H9 (cell line): Measurements from ENCODE around the gene PRSS21. TPM values are rescaled to one million over a fixed set of nuclear protein-coding genes. Genes with fewer than 3 reads are reported as not detected.

Source experiments
- DNase-seq: peaks from one replicate; pipeline ENCODE4 v3.0.0-alpha.2; 2017
- H2AFZ ChIP-seq: one replicate; pipeline ENCODE4 v1.6.1; 2013; ENCODE audit warnings: mild to moderate bottlenecking, low read length, control low read depth, moderate library complexity
- H2AK5ac ChIP-seq: 2 replicates; pipeline ENCODE4 v1.6.1; 2013; ENCODE audit warnings: low read length, control low read depth, mixed read lengths; ENCODE audit not compliant: insufficient read length
- H2BK120ac ChIP-seq: one replicate; pipeline ENCODE4 v1.6.1; 2013; ENCODE audit warnings: low read depth, mild to moderate bottlenecking, low read length, control low read depth, inconsistent platforms; ENCODE audit not compliant: poor library complexity, severe bottlenecking
- H2BK12ac ChIP-seq: 2 replicates; pipeline ENCODE4 v1.6.1; 2013; ENCODE audit warnings: low read length, control low read depth, mixed read lengths, low read depth; ENCODE audit not compliant: insufficient read length
- H2BK15ac ChIP-seq: 2 replicates; pipeline ENCODE4 v1.6.1; 2013; ENCODE audit warnings: low read depth, low read length, control low read depth
- H2BK20ac ChIP-seq: one replicate; pipeline ENCODE4 v1.6.1; 2013; ENCODE audit warnings: low read depth, mild to moderate bottlenecking, low read length, control low read depth, inconsistent platforms; ENCODE audit not compliant: poor library complexity, severe bottlenecking
- H2BK5ac ChIP-seq: 2 replicates; pipeline ENCODE4 v1.6.1; 2013; ENCODE audit warnings: low read length, control low read depth, mixed read lengths; ENCODE audit not compliant: insufficient read length
- H3K14ac ChIP-seq: 2 replicates; pipeline ENCODE4 v1.6.1; 2013; ENCODE audit warnings: low read length, control low read depth; ENCODE audit not compliant: insufficient read depth
- H3K18ac ChIP-seq: 2 replicates; pipeline ENCODE4 v1.6.1; 2013; ENCODE audit warnings: low read depth, mild to moderate bottlenecking, mixed read lengths, low read length, control low read depth; ENCODE audit not compliant: insufficient read length
- H3K23ac ChIP-seq: 2 replicates; pipeline ENCODE4 v1.6.1; 2013; ENCODE audit warnings: low read length, control low read depth, mixed read lengths, low read depth; ENCODE audit not compliant: insufficient read length
- H3K23me2 ChIP-seq: 2 replicates; pipeline ENCODE4 v1.6.1; 2013; ENCODE audit warnings: low read depth, mild to moderate bottlenecking, mixed read lengths, low read length, control low read depth; ENCODE audit not compliant: insufficient read length, poor library complexity, severe bottlenecking
- H3K27ac ChIP-seq: 2 replicates; pipeline ENCODE4 v1.5.1; 2013; ENCODE audit warnings: low read length, control low read depth, mixed read lengths, low read depth; ENCODE audit not compliant: insufficient read length
- H3K27me3 ChIP-seq: 2 replicates; pipeline ENCODE4 v1.6.1; 2013; ENCODE audit warnings: low read length, control low read depth, inconsistent platforms; ENCODE audit not compliant: insufficient read depth
- H3K4ac ChIP-seq: 2 replicates; pipeline ENCODE4 v1.6.1; 2013; ENCODE audit warnings: low read depth, mild to moderate bottlenecking, control low read depth, inconsistent platforms, low read length, moderate library complexity
- H3K4me1 ChIP-seq: 2 replicates; pipeline ENCODE4 v1.6.1; 2013; ENCODE audit warnings: low read length, control low read depth, inconsistent platforms; ENCODE audit not compliant: insufficient read depth
- H3K4me2 ChIP-seq: 2 replicates; pipeline ENCODE4 v1.6.1; 2013; ENCODE audit warnings: low read length, control low read depth, mixed read lengths; ENCODE audit not compliant: insufficient read length, insufficient read depth
- H3K56ac ChIP-seq: 2 replicates; pipeline ENCODE4 v1.6.1; 2013; ENCODE audit warnings: low read depth, mild to moderate bottlenecking, mixed read lengths, low read length, control low read depth; ENCODE audit not compliant: insufficient read length
- H3K79me1 ChIP-seq: 2 replicates; pipeline ENCODE4 v1.6.1; 2013; ENCODE audit warnings: low read depth, mild to moderate bottlenecking, moderate library complexity, low read length, control low read depth, inconsistent platforms; ENCODE audit not compliant: insufficient read depth, poor library complexity, severe bottlenecking
- H3K79me2 ChIP-seq: 2 replicates; pipeline ENCODE4 v1.6.1; 2013; ENCODE audit warnings: low read length, control low read depth, inconsistent platforms; ENCODE audit not compliant: insufficient read depth
- H3K9ac ChIP-seq: 2 replicates; pipeline ENCODE4 v1.6.1; 2013; ENCODE audit warnings: low read length, control low read depth, mixed read lengths; ENCODE audit not compliant: insufficient read length; ENCODE audit errors: extremely low read depth
- H3K9me3 ChIP-seq: one replicate; pipeline ENCODE4 v1.6.1; 2013; ENCODE audit warnings: low read depth, low read length, inconsistent platforms; ENCODE audit not compliant: control insufficient read depth
- H3T11ph ChIP-seq: one replicate; pipeline ENCODE4 v1.6.1; 2013; ENCODE audit warnings: mild to moderate bottlenecking, low read length, control low read depth, inconsistent platforms
- H4K20me1 ChIP-seq: one replicate; pipeline ENCODE4 v1.6.1; 2013; ENCODE audit not compliant: control insufficient read depth, insufficient read length, insufficient read depth
- H4K5ac ChIP-seq: 2 replicates; pipeline ENCODE4 v1.6.1; 2013; ENCODE audit warnings: low read depth, mild to moderate bottlenecking, mixed read lengths, low read length, control low read depth; ENCODE audit not compliant: insufficient read length
- H4K8ac ChIP-seq: replicated peaks from 2 replicates; pipeline ENCODE4 v1.6.1; 2013; ENCODE audit warnings: low read length, control low read depth, mixed read lengths, low read depth; ENCODE audit not compliant: insufficient read length
- H4K91ac ChIP-seq: 2 replicates; pipeline ENCODE4 v1.6.1; 2013; ENCODE audit warnings: low read depth, mild to moderate bottlenecking, moderate library complexity, mixed read lengths, low read length, control low read depth; ENCODE audit not compliant: insufficient read length
- H3K27ac Mint-ChIP-seq, 3 experiments: 2 replicates in 2 of 3; 3 replicates in 1 of 3; pipeline ENCODE4 v1.8.0; 2020 to 2021; ENCODE audit warnings: mixed read lengths in 3 of 3, mild to moderate bottlenecking in 1 of 3, moderate library complexity in 1 of 3
- H3K27me3 Mint-ChIP-seq: 2 replicates; pipeline ENCODE4 v1.8.0; 2021; ENCODE audit warnings: low read depth, mild to moderate bottlenecking, moderate library complexity, mixed read lengths
- H3K36me3 Mint-ChIP-seq, 3 experiments: 2 replicates in 2 of 3; 3 replicates in 1 of 3; pipeline ENCODE4 v1.8.0; 2020 to 2021; ENCODE audit warnings: low read depth in 3 of 3, mixed read lengths in 3 of 3; ENCODE audit not compliant: insufficient read depth in 1 of 3
- H3K4me1 Mint-ChIP-seq, 2 experiments: 2 replicates each; pipeline ENCODE4 v1.8.0; 2020; ENCODE audit warnings: mixed read lengths in 2 of 2
- H3K4me3 Mint-ChIP-seq, 2 experiments: 2 replicates in 1 of 2; 3 replicates in 1 of 2; pipeline ENCODE4 v1.8.0; 2020 to 2021; ENCODE audit warnings: mild to moderate bottlenecking in 2 of 2, mixed read lengths in 2 of 2, moderate library complexity in 1 of 2
- H3K9me3 Mint-ChIP-seq, 2 experiments: 2 replicates in 1 of 2; 3 replicates in 1 of 2; pipeline ENCODE4 v1.8.0; 2020; ENCODE audit warnings: mild to moderate bottlenecking in 2 of 2, mixed read lengths in 2 of 2, moderate library complexity in 1 of 2
- WGBS: extraction: QIAGEN DNeasy Blood & Tissue Kit; methylation state at CpG from one replicate; pipeline ENCODE4 v1.1.7; 2013; ENCODE audit warnings: missing lambda C conversion rate, low lambda C conversion rate, mixed read lengths; ENCODE audit not compliant: insufficient read length; ENCODE audit errors: extremely low coverage; 5-methylcytosine and 5-hydroxymethylcytosine counted together
- total RNA-seq: library from RNA; stranded (reverse); gene quantifications from 2 replicates; pipeline ENCODE4 v1.2.1, GENCODE V29; 2021
- TF ChIP-seq, protein P1 (sequence below): fragments of 200-600 bp; sonication (generic); conservative IDR thresholded peaks from 3 replicates; pipeline ENCODE4 v1.8.0; 2021; ENCODE audit warnings: antibody characterized with exemption, mild to moderate bottlenecking

Gene PRSS21
- total RNA-seq, 1 experiment from 2014 or later = not detected

DNA sequence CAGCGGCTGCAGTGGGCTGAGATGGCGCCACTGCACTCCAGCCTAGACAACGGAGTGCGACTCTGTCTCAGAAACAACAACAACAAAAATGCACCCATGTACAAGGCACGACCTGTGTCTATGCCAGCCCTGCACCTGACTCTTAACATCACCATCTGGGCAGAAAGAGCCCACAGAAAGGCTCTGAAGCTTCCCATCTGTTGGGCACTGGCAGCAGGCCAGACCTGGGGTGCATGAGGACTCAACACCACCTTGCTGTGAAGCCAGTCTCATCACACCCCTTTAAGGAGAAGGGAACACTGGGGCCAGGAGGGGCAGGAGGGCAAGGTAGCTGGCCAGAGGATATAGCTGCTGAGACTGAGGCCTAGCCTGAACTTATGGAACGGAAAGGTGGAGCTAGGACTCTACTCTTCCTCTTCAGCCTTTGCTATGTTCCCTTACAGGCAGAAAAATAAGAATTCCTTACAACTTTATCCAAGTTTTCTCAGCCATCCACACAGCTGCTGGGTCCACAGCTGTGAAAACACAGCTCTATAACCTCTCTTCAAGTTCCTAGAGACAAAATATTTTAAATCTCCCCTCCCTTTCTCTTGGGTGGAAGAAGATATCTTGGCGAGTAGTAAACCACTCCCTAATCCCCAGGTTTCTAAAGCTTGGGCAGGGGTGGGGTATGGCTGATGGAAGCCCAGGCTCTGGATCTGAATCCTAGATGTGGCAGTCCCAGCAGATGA, 42.7 kb upstream of the PRSS21 start:
- no peak overlapping the region for H3K4me2 ChIP-seq
- peaks cover 32 to 74% (median 63%) of the 10 kb centered on the region in 3 experiments for H3K36me3 Mint-ChIP-seq
- H3T11ph ChIP-seq = no peak overlapping the region
- no peak overlapping the region for H2AK5ac ChIP-seq
- peaks cover 0 to 3% of the 10 kb centered on the region in 2 experiments; a peak in 3 of 5 replicates for H3K9me3 Mint-ChIP-seq
- no peak overlapping the region for H3K56ac ChIP-seq
- WGBS = no CpG with 5 or more reads among the region's 7 CpGs
- H3K79me2 ChIP-seq = peaks cover 9% of the 10 kb centered on the region; the same call in 1 of the 2 replicates
- H3K27ac Mint-ChIP-seq = 0 out of 7 replicates have a peak overlapping the region, but pooled peaks of 1 of the 3 experiments have one; percentile 47
- no peak overlapping the region for H3K23ac ChIP-seq
- H2BK12ac ChIP-seq = no peak overlapping the region
- H3K27me3 Mint-ChIP-seq = peaks cover 5% of the 10 kb centered on the region
- no peak overlapping the region for H3K9ac ChIP-seq
- peaks cover 14% of the 10 kb centered on the region for H3K23me2 ChIP-seq
- no peak overlapping the region for H4K91ac ChIP-seq
- no peak overlapping the region for H3K14ac ChIP-seq
- peaks cover 22 to 38% of the 10 kb centered on the region in 2 experiments for H3K4me1 Mint-ChIP-seq
- no peak overlapping the region for H2BK5ac ChIP-seq
- H3K79me1 ChIP-seq = peaks cover 6% of the 10 kb centered on the region
- no peak overlapping the region for H4K8ac ChIP-seq
- H3K9me3 ChIP-seq = no peaks in the 10 kb centered on the region
- no peak for DNase-seq
- no peak overlapping the region; a peak in 1 of 5 replicates for H3K4me3 Mint-ChIP-seq
- no peak overlapping the region for H2BK20ac ChIP-seq
- no peaks in the 10 kb centered on the region for H3K4me1 ChIP-seq
- no peak overlapping the region for H2BK120ac ChIP-seq
- H4K5ac ChIP-seq = no peak overlapping the region
- H2AFZ ChIP-seq = no peak overlapping the region
- no peak overlapping the region for H2BK15ac ChIP-seq
- TF ChIP-seq, protein P1, sequence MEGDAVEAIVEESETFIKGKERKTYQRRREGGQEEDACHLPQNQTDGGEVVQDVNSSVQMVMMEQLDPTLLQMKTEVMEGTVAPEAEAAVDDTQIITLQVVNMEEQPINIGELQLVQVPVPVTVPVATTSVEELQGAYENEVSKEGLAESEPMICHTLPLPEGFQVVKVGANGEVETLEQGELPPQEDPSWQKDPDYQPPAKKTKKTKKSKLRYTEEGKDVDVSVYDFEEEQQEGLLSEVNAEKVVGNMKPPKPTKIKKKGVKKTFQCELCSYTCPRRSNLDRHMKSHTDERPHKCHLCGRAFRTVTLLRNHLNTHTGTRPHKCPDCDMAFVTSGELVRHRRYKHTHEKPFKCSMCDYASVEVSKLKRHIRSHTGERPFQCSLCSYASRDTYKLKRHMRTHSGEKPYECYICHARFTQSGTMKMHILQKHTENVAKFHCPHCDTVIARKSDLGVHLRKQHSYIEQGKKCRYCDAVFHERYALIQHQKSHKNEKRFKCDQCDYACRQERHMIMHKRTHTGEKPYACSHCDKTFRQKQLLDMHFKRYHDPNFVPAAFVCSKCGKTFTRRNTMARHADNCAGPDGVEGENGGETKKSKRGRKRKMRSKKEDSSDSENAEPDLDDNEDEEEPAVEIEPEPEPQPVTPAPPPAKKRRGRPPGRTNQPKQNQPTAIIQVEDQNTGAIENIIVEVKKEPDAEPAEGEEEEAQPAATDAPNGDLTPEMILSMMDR = no peak
- H3K18ac ChIP-seq = no peak overlapping the region
- H3K27me3 ChIP-seq = no peaks in the 10 kb centered on the region
- no peak overlapping the region for H3K27ac ChIP-seq
- H3K4ac ChIP-seq = no peak overlapping the region
- H4K20me1 ChIP-seq = no peaks in the 10 kb centered on the region
